ENCODE results near the gene GPR85.

The GPR85 gene

GRCh38 chr7:113125728-113126127 is 39.1 kb upstream of the GPR85 start:
- no peak overlapping the region for H3K4me3 ChIP-seq (ENCODE audit: insufficient read depth in 1 of 2, low read depth in 1 of 2, low read length in 2 of 2)
- no peak overlapping the region for H2BK15ac ChIP-seq (ENCODE audit: low read depth, poor library complexity, severe bottlenecking)
- H2BK5ac ChIP-seq (ENCODE audit: low read depth, low read length, poor library complexity, severe bottlenecking) = no peak overlapping the region
- H3K4me1 ChIP-seq (ENCODE audit: control insufficient read depth, insufficient read depth, low read depth, low read length) = no peaks in the 10 kb centered on the region
- H3K27me3 ChIP-seq (ENCODE audit: control insufficient read depth in 1 of 2, insufficient read depth in 1 of 2, low read length in 2 of 2) = no peaks in the 10 kb centered on the region
- no peak overlapping the region for H4K91ac ChIP-seq (ENCODE audit: low read length)
- H3K79me1 ChIP-seq (replicated peaks; ENCODE audit: low read length, poor library complexity, severe bottlenecking) = no peaks in the 10 kb centered on the region
- H3K36me3 ChIP-seq (ENCODE audit: control insufficient read depth in 1 of 2, insufficient read depth in 2 of 2, low read depth in 1 of 2, low read length in 2 of 2) = no peaks in the 10 kb centered on the region
- no peak for DNase-seq
- no peak overlapping the region for H3K27ac ChIP-seq (ENCODE audit: low read length, poor library complexity, severe bottlenecking)
- H3K23ac ChIP-seq (ENCODE audit: low read length in 2 of 2) = no peak overlapping the region
- no peak overlapping the region for H2AFZ ChIP-seq (ENCODE audit: low read depth, low read length)
- WGBS = no CpG with 5 or more reads among the region's 2 CpGs
- no peak overlapping the region for H4K8ac ChIP-seq (ENCODE audit: low read length)
- no peak overlapping the region for H2BK120ac ChIP-seq (ENCODE audit: low read depth, low read length)
- H3K4ac ChIP-seq (ENCODE audit: low read depth in 1 of 2, low read length in 2 of 2) = no peak overlapping the region
- no peak overlapping the region for H3K9ac ChIP-seq (ENCODE audit: low read length)
- no peak overlapping the region for H3K4me2 ChIP-seq (ENCODE audit: low read length, poor library complexity, severe bottlenecking)
- H3K18ac ChIP-seq (ENCODE audit: low read depth in 1 of 2, low read length in 2 of 2) = no peak overlapping the region
- no peak overlapping the region for H2BK12ac ChIP-seq (ENCODE audit: low read length in 2 of 2)
- H2AK5ac ChIP-seq (ENCODE audit: low read length, severe bottlenecking) = no peak overlapping the region
- H3K9me3 ChIP-seq (ENCODE audit: control insufficient read depth, low read length) = no peaks in the 10 kb centered on the region
- H3K14ac ChIP-seq (ENCODE audit: low read length in 2 of 2) = no peak overlapping the region

- Histone ChIP-seq H3K4me2 (ENCODE audit: low read length, poor library complexity, severe bottlenecking) (no peak overlapping the region), H2AFZ (ENCODE audit: low read depth, low read length) (no peak overlapping the region), H3K9me3 (ENCODE audit: control insufficient read depth, low read length) (no peaks in the 10 kb centered on the region), H2BK15ac (ENCODE audit: low read depth, poor library complexity, severe bottlenecking) (no peak overlapping the region), H2BK12ac (ENCODE audit: low read length in 2 of 2) (no peak overlapping the region), H3K4me1 (ENCODE audit: control insufficient read depth, insufficient read depth, low read depth, low read length) (no peaks in the 10 kb centered on the region), H4K8ac (ENCODE audit: low read length) (no peak overlapping the region), H3K27me3 (ENCODE audit: control insufficient read depth in 1 of 2, insufficient read depth in 1 of 2, low read length in 2 of 2) (no peaks in the 10 kb centered on the region), H3K9ac (ENCODE audit: low read length) (no peak overlapping the region), H3K36me3 (ENCODE audit: control insufficient read depth in 1 of 2, insufficient read depth in 2 of 2, low read depth in 1 of 2, low read length in 2 of 2) (no peaks in the 10 kb centered on the region), H3K4ac (ENCODE audit: low read depth in 1 of 2, low read length in 2 of 2) (no peak overlapping the region), H3K4me3 (ENCODE audit: insufficient read depth in 1 of 2, low read depth in 1 of 2, low read length in 2 of 2) (no peak overlapping the region), H2BK5ac (ENCODE audit: low read depth, low read length, poor library complexity, severe bottlenecking) (no peak overlapping the region), H3K14ac (ENCODE audit: low read length in 2 of 2) (no peak overlapping the region), H3K27ac (ENCODE audit: low read length, poor library complexity, severe bottlenecking) (no peak overlapping the region), H4K91ac (ENCODE audit: low read length) (no peak overlapping the region), H2AK5ac (ENCODE audit: low read length, severe bottlenecking) (no peak overlapping the region), H2BK120ac (ENCODE audit: low read depth, low read length) (no peak overlapping the region), H3K79me1 (replicated peaks; ENCODE audit: low read length, poor library complexity, severe bottlenecking) (no peaks in the 10 kb centered on the region), H3K18ac (ENCODE audit: low read depth in 1 of 2, low read length in 2 of 2) (no peak overlapping the region), H3K23ac (ENCODE audit: low read length in 2 of 2) (no peak overlapping the region)
- no peak for DNase-seq
Measured at GRCh38 chr7:113122744-113123143, 36.1 kb upstream of the GPR85 start.

DNA sequence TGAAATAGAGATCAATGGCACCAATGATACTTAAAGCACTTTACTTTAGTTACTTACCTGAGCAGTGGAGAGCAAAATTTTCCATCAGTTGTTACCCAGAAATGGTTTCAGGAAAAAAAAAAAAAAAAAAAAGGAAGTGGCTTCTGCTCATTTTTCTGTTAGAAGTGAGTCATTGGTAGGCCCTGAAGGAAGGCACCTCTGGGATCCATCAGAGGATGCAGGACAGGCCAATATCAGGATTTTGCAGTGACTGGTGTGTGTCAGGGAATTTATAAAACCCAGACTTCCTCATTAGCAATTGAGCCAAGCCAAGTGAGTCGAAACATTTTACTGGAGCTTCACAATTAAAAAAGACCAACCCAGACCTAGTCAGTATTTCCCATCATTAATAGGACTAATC is 34.0 kb upstream of the GPR85 start:
- H3K14ac ChIP-seq (ENCODE audit: low read length in 2 of 2) = no peak overlapping the region
- H4K8ac ChIP-seq (ENCODE audit: low read length) = no peak overlapping the region
- H2BK15ac ChIP-seq (ENCODE audit: low read depth, poor library complexity, severe bottlenecking) = no peak overlapping the region
- no peaks in the 10 kb centered on the region for H3K9me3 ChIP-seq (ENCODE audit: control insufficient read depth, low read length)
- peaks cover 0 to 8% of the 10 kb centered on the region in 2 experiments for H3K36me3 ChIP-seq (ENCODE audit: control insufficient read depth in 1 of 2, insufficient read depth in 2 of 2, low read depth in 1 of 2, low read length in 2 of 2)
- no CpG with 5 or more reads among the region's 1 CpG for WGBS
- no peak overlapping the region for H3K4me2 ChIP-seq (ENCODE audit: low read length, poor library complexity, severe bottlenecking)
- H2AFZ ChIP-seq (ENCODE audit: low read depth, low read length) = no peak overlapping the region
- H3K27ac ChIP-seq (ENCODE audit: low read length, poor library complexity, severe bottlenecking) = no peak overlapping the region
- H3K9ac ChIP-seq (ENCODE audit: low read length) = no peak overlapping the region
- H3K79me1 ChIP-seq (replicated peaks; ENCODE audit: low read length, poor library complexity, severe bottlenecking) = peaks cover 3% of the 10 kb centered on the region
- H3K4me3 ChIP-seq (ENCODE audit: insufficient read depth in 1 of 2, low read depth in 1 of 2, low read length in 2 of 2) = no peak overlapping the region
- H3K18ac ChIP-seq (ENCODE audit: low read depth in 1 of 2, low read length in 2 of 2) = no peak overlapping the region
- peak; percentile 6 for DNase-seq
- no peak overlapping the region for H3K4ac ChIP-seq (ENCODE audit: low read depth in 1 of 2, low read length in 2 of 2)
- H2AK5ac ChIP-seq (ENCODE audit: low read length, severe bottlenecking) = no peak overlapping the region
- peaks cover 2% of the 10 kb centered on the region for H3K4me1 ChIP-seq (ENCODE audit: control insufficient read depth, insufficient read depth, low read depth, low read length)
- H3K23ac ChIP-seq (ENCODE audit: low read length in 2 of 2) = no peak overlapping the region
- no peak overlapping the region for H2BK5ac ChIP-seq (ENCODE audit: low read depth, low read length, poor library complexity, severe bottlenecking)
- no peak overlapping the region for H4K91ac ChIP-seq (ENCODE audit: low read length)
- no peak overlapping the region for H2BK120ac ChIP-seq (ENCODE audit: low read depth, low read length)
- no peak overlapping the region for H2BK12ac ChIP-seq (ENCODE audit: low read length in 2 of 2)
- H3K27me3 ChIP-seq (ENCODE audit: control insufficient read depth in 1 of 2, insufficient read depth in 1 of 2, low read length in 2 of 2) = no peaks in the 10 kb centered on the region

- no peak overlapping the region for H4K91ac ChIP-seq (ENCODE audit: low read length)
- no peak overlapping the region for H2AK5ac ChIP-seq (ENCODE audit: low read length, severe bottlenecking)
- H3K14ac ChIP-seq (ENCODE audit: low read length in 2 of 2) = no peak overlapping the region
- peaks cover 0 to 18% of the 10 kb centered on the region in 2 experiments for H3K36me3 ChIP-seq (ENCODE audit: control insufficient read depth in 1 of 2, insufficient read depth in 2 of 2, low read depth in 1 of 2, low read length in 2 of 2)
- H2BK12ac ChIP-seq (ENCODE audit: low read length in 2 of 2) = no peak overlapping the region
- H3K9ac ChIP-seq (ENCODE audit: low read length) = no peak overlapping the region
- no peak overlapping the region for H3K18ac ChIP-seq (ENCODE audit: low read depth in 1 of 2, low read length in 2 of 2)
- no peak overlapping the region for H3K4me2 ChIP-seq (ENCODE audit: low read length, poor library complexity, severe bottlenecking)
- DNase-seq = no peak
- no peak overlapping the region for H2AFZ ChIP-seq (ENCODE audit: low read depth, low read length)
- H3K27me3 ChIP-seq (ENCODE audit: control insufficient read depth in 1 of 2, insufficient read depth in 1 of 2, low read length in 2 of 2) = no peaks in the 10 kb centered on the region
- no peak overlapping the region for H2BK120ac ChIP-seq (ENCODE audit: low read depth, low read length)
- no peak overlapping the region for H4K8ac ChIP-seq (ENCODE audit: low read length)
- H3K4me3 ChIP-seq (ENCODE audit: insufficient read depth in 1 of 2, low read depth in 1 of 2, low read length in 2 of 2) = no peak overlapping the region
- no peak overlapping the region for H3K4ac ChIP-seq (ENCODE audit: low read depth in 1 of 2, low read length in 2 of 2)
- no peaks in the 10 kb centered on the region for H3K9me3 ChIP-seq (ENCODE audit: control insufficient read depth, low read length)
- no peak overlapping the region for H2BK15ac ChIP-seq (ENCODE audit: low read depth, poor library complexity, severe bottlenecking)
- no peak overlapping the region for H3K27ac ChIP-seq (ENCODE audit: low read length, poor library complexity, severe bottlenecking)
- H2BK5ac ChIP-seq (ENCODE audit: low read depth, low read length, poor library complexity, severe bottlenecking) = no peak overlapping the region
- peaks cover 2% of the 10 kb centered on the region for H3K4me1 ChIP-seq (ENCODE audit: control insufficient read depth, insufficient read depth, low read depth, low read length)
- WGBS = 98% methylated on average over 3 of the region's 6 CpGs
- H3K23ac ChIP-seq (ENCODE audit: low read length in 2 of 2) = no peak overlapping the region
- H3K79me1 ChIP-seq (replicated peaks; ENCODE audit: low read length, poor library complexity, severe bottlenecking) = peaks cover 3% of the 10 kb centered on the region
Measured at GRCh38 chr7:113119429-113119828, 32.8 kb upstream of the GPR85 start.

Measured in mesenchymal stem cell (in vitro differentiated cells and primary cell).